GM21825 (cell line): ENCODE data around the gene CPNE4.

ENCODE experiments used
- ATAC-seq: cut with Tn5 transposase; IDR thresholded peaks from one replicate; pipeline ENCODE4 v1.9.1; 2021; ENCODE audit warnings: mild to moderate bottlenecking, moderate library complexity; ENCODE audit not compliant: unreplicated experiment

CPNE4 gene

GRCh38 chr3:131612745-131613144 lies 422.1 kb downstream of the CPNE4 start:
- ATAC-seq: no peak

GRCh38 chr3:131610174-131610573 lies 424.6 kb downstream of the CPNE4 start:
- ATAC-seq: no peak

GRCh38 chr3:131608741-131609140 lies 426.1 kb downstream of the CPNE4 start:
- no peak for ATAC-seq

GRCh38 chr3:131608296-131608695 lies 426.5 kb downstream of the CPNE4 start:
- no peak for ATAC-seq

- no peak for ATAC-seq
Measured at GRCh38 chr3:131605916-131606315, 428.9 kb downstream of the CPNE4 start.

- no peak for ATAC-seq
Measured at GRCh38 chr3:131602011-131602779, 432.6 kb downstream of the CPNE4 start.

GRCh38 chr3:131597816-131598215 lies 437.0 kb downstream of the CPNE4 start:
- no peak for ATAC-seq

GRCh38 chr3:131596884-131597283 lies 437.9 kb downstream of the CPNE4 start:
- ATAC-seq: no peak

- no peak for ATAC-seq
Measured at GRCh38 chr3:131591394-131592014, 443.3 kb downstream of the CPNE4 start.

- ATAC-seq: no peak
Measured at GRCh38 chr3:131586277-131586676, 448.5 kb downstream of the CPNE4 start.

GRCh38 chr3:131582438-131582837 lies 452.4 kb downstream of the CPNE4 start:
- no peak for ATAC-seq

- ATAC-seq: no peak
Measured at GRCh38 chr3:131568460-131568859, 466.4 kb downstream of the CPNE4 start.

GRCh38 chr3:131564812-131565211 lies 470.0 kb downstream of the CPNE4 start:
- no peak for ATAC-seq

- ATAC-seq: no peak
Measured at GRCh38 chr3:131561511-131561910, 473.3 kb downstream of the CPNE4 start.

- no peak for ATAC-seq
Measured at GRCh38 chr3:131560795-131561194, 474.0 kb downstream of the CPNE4 start.

- no peak for ATAC-seq
Measured at GRCh38 chr3:131555456-131555855, 479.4 kb downstream of the CPNE4 start.

GRCh38 chr3:131553495-131554247 lies 481.1 kb downstream of the CPNE4 start:
- peak; percentile 91 for ATAC-seq

- no peak for ATAC-seq
Measured at GRCh38 chr3:131551761-131552160, 483.1 kb downstream of the CPNE4 start.

- ATAC-seq: no peak
Measured at GRCh38 chr3:131550562-131551465, 484.0 kb downstream of the CPNE4 start.

GRCh38 chr3:131549340-131549739 lies 485.5 kb downstream of the CPNE4 start:
- no peak for ATAC-seq

- no peak for ATAC-seq
Measured at GRCh38 chr3:131547585-131547984, 487.2 kb downstream of the CPNE4 start.
